VCaP (cell line): Measurements from ENCODE around the gene RETREG2.

Source experiments
- H3K27ac ChIP-seq: fragments of 450-650 bp; 2 replicates; pipeline ENCODE4 v1.5.1; 2017
- CTCF ChIP-seq: fragments of 450-650 bp; conservative IDR thresholded peaks from 2 replicates; pipeline ENCODE4 v1.5.1; 2017; ENCODE audit warnings: mild to moderate bottlenecking, moderate library complexity

The RETREG2 gene

GRCh38 chr2:219228041-219228910 lies 50.2 kb downstream of the RETREG2 start:
- TF ChIP-seq CTCF, result no peak
- H3K27ac ChIP-seq, result peak overlapping the region; percentile 95

DNA sequence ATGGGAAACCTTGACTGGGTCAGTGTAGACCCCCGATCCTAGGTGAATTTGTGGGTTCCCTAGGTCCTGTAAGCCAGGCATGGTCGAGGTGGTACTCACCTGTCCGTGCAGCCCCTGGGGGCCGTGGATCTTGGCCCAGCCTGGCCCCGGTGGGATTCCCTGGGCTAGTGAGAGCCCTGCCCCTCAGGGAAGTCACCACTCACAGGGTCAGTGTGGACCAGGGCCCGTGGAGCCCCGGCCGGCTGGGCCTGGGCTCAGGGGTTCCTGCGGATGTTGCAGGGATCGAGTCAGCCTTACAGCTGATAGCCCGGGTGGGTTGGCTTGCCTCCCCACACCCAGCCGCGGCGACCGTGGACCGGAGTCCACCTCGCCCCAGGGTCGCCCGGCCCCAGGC lies 50.8 kb downstream of the RETREG2 start:
- peak overlapping the region; percentile 95 for H3K27ac ChIP-seq
- TF ChIP-seq CTCF, result no peak

GRCh38 chr2:219229305-219230058 lies 51.4 kb downstream of the RETREG2 start, which contains the start of the genes ANKZF1 and ATG9A:
ANKZF1 (plus strand) TSS chr2:219229806; CDS start chr2:219230258, 452 bp downstream.
ATG9A (minus strand) TSS chr2:219229636; CDS start chr2:219228024, 1,612 bp downstream.
- peak within 1 kb of the TSS; percentile 95 for H3K27ac ChIP-seq
- TF ChIP-seq CTCF, result no peak

DNA sequence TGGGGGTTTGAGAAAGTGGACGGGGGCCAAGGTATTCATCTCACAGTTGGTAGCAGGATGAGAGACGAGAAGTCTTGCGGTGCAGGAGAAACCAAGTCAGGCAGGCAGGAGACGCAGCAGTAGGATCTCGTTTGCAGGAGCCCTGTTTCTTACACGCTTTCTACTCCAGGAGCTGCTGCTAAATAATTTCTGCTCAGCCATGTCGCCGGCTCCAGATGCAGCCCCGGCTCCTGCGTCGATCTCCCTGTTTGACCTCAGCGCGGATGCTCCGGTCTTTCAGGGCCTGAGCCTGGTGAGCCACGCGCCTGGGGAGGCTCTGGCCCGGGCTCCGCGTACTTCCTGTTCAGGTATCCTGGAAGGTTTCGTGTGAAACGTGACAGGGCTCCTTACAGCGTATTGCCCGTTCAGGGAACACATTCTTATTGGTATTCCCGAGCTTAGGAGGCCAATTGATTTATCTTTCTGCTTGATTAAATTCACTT lies 52.0 kb downstream of the RETREG2 start:
- no peak for TF ChIP-seq CTCF

GRCh38 chr2:219234331-219234730 lies 56.3 kb downstream of the RETREG2 start:
- TF ChIP-seq CTCF, result no peak
- no peak overlapping the region for H3K27ac ChIP-seq

More for the DNA sequence above, 52.0 kb downstream of the RETREG2 start:
- peak overlapping the region; percentile 95 for H3K27ac ChIP-seq
